ENCODE data around the gene KIAA0753. TPM values are rescaled to one million over a fixed set of nuclear protein-coding genes. Genes with fewer than 3 reads are reported as not detected.

The KIAA0753 gene
- total and polyA plus RNA-seq, 9 of the 15 experiments (the other 6 are each of a cell fraction or from before 2014, with no cell fraction given) = 2.0 to 9.0 (median 6.9) TPM

- TF ChIP-seq KDM1A (IDR thresholded peaks at IDR 0.05) (no peak), ZKSCAN8 (CRISPR knock-in tag; IDR thresholded peaks at IDR 0.05) (no peak), RB1 (IDR thresholded peaks at IDR 0.05; ENCODE audit: low read depth) (no peak; the same call in 1 of the 2 replicates), CTCF (IDR thresholded peaks at IDR 0.05 in 2 of 3, conservative IDR thresholded peaks at IDR 0.05 in 1 of 3; ENCODE audit: insufficient read depth in 2 of 3, low read depth in 1 of 3, low read length in 3 of 3) (no peak), HNRNPH1 (optimal IDR thresholded peaks at IDR 0.05; ENCODE audit: low read depth, low read length) (no peak), SIX5 (IDR thresholded peaks at IDR 0.05; ENCODE audit: borderline replicate concordance in 1 of 2, insufficient read depth in 1 of 2, low read depth in 1 of 2, low read length in 2 of 2) (no peak), TAF7 (tag; IDR thresholded peaks at IDR 0.05) (peak; percentile 45; the same call in 1 of the 2 replicates), CHD1 (IDR thresholded peaks at IDR 0.05; ENCODE audit: low read length) (peak; percentile 23), RBFOX2 (IDR thresholded peaks at IDR 0.05; ENCODE audit: low read depth, low read length) (peak; percentile 97), STAT5A (IDR thresholded peaks at IDR 0.05; ENCODE audit: borderline replicate concordance, low read length) (no peak), ZNF133 (CRISPR knock-in tag; IDR thresholded peaks at IDR 0.05) (no peak), ZNF12 (CRISPR knock-in tag; IDR thresholded peaks at IDR 0.05) (no peak), ZNF408 (CRISPR knock-in tag; IDR thresholded peaks at IDR 0.05; ENCODE audit: low read depth) (no peak), EZH2 (IDR thresholded peaks at IDR 0.05; ENCODE audit: borderline replicate concordance, low read depth, low read length) (no peak), PCBP1 (IDR thresholded peaks at IDR 0.05; ENCODE audit: low read depth, low read length, poor library complexity, severe bottlenecking) (no peak), NRF1 (conservative IDR thresholded peaks at IDR 0.05 in 1 of 2, IDR thresholded peaks at IDR 0.05 in 1 of 2) (peak; percentile 61 to 65), VEZF1 (CRISPR knock-in tag; IDR thresholded peaks at IDR 0.05) (peak; percentile 71), ZNF232 (CRISPR knock-in tag; IDR thresholded peaks at IDR 0.05) (no peak), MEF2A (IDR thresholded peaks at IDR 0.05; ENCODE audit: control insufficient read depth, low read depth, low read length) (peak; percentile 44; the same call in 1 of the 2 replicates)
- TF ChIP-seq, protein P1, sequence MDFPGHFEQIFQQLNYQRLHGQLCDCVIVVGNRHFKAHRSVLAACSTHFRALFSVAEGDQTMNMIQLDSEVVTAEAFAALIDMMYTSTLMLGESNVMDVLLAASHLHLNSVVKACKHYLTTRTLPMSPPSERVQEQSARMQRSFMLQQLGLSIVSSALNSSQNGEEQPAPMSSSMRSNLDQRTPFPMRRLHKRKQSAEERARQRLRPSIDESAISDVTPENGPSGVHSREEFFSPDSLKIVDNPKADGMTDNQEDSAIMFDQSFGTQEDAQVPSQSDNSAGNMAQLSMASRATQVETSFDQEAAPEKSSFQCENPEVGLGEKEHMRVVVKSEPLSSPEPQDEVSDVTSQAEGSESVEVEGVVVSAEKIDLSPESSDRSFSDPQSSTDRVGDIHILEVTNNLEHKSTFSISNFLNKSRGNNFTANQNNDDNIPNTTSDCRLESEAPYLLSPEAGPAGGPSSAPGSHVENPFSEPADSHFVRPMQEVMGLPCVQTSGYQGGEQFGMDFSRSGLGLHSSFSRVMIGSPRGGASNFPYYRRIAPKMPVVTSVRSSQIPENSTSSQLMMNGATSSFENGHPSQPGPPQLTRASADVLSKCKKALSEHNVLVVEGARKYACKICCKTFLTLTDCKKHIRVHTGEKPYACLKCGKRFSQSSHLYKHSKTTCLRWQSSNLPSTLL (IDR thresholded peaks at IDR 0.05) = no peak
- TF ChIP-seq, protein P2, sequence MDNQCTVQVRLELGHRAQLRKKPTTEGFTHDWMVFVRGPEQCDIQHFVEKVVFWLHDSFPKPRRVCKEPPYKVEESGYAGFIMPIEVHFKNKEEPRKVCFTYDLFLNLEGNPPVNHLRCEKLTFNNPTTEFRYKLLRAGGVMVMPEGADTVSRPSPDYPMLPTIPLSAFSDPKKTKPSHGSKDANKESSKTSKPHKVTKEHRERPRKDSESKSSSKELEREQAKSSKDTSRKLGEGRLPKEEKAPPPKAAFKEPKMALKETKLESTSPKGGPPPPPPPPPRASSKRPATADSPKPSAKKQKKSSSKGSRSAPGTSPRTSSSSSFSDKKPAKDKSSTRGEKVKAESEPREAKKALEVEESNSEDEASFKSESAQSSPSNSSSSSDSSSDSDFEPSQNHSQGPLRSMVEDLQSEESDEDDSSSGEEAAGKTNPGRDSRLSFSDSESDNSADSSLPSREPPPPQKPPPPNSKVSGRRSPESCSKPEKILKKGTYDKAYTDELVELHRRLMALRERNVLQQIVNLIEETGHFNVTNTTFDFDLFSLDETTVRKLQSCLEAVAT (IDR thresholded peaks at IDR 0.05) = no peak
Measured at GRCh38 chr17:6640536-6641246, at the start of gene KIAA0753, which contains the start of gene TXNDC17 (continued).

Measured in K562 (cell line).